Endometrial microvascular endothelial cells (primary cell): Measurements from ENCODE around the gene LUC7L3. TPM values are rescaled to one million over a fixed set of nuclear protein-coding genes. Genes with fewer than 3 reads are reported as not detected.

Experiments used
- in situ Hi-C: cut with HindIII; loops from 2 replicates; pipeline ENCODE4 v1.10.0; 2017; ENCODE audit warnings: low sequenced_read_pairs, low pct_unique_long_range_greater_than_20kb; ENCODE audit errors: inconsistent ontology term
- total RNA-seq: library from RNA; depleted of rRNA; stranded (reverse); fragments of >200 nt; gene quantifications from one replicate; pipeline ENCODE4 v1.2.3, GENCODE V29; 2015; ENCODE audit errors: inconsistent ontology term

Gene LUC7L3
- total RNA-seq, 1 donor from 2014 or later: 15.7 TPM

DNA sequence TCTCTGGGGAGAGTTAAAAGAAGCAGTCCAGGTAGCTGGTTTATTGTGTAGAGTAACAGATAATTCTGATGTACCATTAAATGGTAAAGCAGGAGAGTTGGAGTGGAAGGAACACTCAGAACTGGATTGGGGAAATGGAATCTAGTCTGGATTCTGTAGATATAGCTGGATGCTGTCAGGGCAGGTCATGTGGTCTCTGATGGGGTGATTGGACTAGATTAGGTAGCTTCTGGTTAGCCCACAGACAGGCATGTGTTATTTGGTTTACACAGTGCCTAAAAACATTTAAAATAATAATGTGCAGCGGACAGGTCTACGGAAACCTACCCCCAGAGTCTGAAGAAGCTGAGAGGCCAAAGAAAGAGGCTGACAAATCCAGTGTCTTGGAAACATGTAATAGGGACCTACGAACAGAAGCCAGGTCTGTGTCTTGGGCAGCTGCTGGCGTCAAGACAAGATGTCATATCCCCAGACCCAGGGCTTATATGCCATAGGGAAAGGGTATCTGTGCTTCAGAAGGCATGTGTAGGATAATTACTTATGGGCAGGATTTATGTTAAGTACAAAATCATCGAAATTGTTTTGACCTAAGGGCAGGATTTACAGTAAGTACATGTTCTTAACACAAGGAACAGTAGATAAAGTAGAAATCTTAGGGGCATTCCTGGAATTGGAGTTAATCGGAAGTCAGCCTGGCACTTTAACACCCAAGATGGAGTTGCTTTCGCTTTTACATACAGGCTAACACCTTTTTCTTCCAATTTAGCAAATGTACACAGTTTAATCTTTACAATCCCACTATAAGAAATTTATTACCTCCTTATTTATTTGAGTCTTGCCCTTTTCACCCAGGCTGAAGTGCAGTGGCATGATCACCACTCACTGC lies 12.4 kb downstream of the LUC7L3 start:
- in situ Hi-C loops: no loop called here

DNA sequence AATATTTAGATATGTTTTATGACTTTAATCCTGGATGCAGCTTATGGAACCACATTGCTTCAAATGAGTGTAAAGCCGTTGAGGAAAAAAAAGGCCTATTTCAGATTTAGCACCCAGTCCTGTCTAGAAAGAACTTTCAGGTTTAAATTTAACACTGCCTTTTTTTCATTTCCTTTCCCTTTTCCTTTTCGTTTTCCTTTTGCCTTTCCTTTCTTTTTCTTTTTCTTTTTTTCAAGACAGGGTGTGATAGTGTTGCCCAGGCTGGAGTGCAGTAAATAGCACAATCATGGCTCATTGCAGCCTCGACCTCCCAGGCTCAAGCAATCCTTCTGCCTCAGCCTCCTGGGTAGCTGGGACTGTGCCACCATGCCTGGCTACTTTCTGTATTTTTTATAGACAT lies 15.9 kb downstream of the LUC7L3 start:
- in situ Hi-C loops: no loop called here

DNA sequence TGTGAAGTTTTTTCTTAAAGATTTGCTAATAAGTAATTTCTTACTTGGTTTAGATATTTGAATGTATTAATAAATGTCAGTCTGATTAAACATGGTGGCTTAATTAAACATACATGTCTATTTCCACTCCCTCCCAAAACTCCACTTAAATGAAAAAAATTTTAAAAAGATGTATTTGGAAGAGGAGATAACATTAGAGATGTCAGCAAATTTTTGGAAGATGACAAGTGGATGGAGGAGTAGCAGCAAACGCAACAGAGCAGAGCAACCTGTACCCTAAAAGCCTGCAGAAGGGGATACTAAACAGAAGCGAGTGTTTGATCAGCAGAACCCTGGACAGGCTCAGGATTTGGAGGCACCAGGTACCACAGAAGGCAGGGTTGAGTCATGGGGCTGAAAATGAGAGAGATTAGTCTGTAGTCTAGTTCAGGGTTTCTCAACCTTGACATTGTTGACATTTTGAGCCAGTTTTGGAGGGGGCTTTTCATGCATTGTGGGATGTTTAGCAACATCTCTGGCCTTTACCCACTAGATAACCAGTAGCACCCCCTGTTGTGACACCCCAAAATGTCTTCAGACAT lies 17.8 kb downstream of the LUC7L3 start:
- in situ Hi-C loops: no loop called here

DNA sequence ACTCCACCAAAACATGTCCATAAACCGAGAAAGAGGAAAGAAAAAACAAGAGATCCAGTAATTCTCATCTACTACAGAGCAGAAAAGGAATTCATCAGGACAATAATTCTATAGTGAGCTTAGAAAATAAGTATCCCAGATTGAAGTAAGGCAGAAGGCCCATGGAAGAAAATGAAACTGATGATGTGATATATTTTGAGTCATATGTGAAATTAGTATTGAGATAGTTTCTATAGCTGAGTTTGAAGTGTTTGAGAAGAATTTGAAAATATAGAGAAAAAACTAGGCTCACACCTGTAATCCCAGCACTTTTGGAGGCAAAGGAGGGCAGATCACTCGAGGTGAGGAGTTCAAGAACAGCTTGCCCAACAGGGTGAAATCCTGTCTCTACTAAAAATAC lies 19.7 kb downstream of the LUC7L3 start:
- in situ Hi-C loops: no loop called here

DNA sequence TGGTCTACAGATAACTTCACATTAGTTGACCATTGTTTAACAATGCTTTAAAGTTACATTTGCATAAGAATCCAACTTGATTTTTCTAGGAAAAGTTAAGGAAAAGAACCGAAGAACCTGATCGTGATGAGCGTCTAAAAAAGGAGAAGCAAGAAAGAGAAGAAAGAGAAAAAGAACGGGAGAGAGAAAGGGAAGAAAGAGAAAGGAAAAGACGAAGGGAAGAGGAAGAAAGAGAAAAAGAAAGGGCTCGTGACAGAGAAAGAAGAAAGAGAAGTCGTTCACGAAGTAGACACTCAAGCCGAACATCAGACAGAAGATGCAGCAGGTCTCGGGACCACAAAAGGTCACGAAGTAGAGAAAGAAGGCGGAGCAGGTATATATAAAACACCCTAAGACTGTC lies 26.2 kb downstream of the LUC7L3 start:
- in situ Hi-C loops: no loop called here

DNA sequence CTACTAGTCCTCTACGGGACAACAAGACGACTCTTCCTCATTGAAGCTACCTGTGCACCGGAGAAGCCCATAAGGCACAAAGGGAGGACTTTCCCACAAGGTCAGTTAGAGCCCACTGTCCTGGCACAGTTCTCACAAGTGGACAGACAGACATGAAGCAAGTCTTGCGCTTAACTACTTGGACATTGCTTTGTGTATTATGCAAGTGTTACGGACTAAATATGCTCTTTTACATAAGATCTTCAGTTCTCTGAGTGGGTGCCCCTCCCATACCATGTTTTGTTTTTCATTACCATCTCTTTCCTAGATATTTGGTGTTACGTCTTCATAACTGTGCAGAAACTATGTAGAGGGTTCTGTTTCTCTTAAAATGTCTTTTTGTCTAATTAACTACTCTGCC lies 29.8 kb downstream of the LUC7L3 start:
- in situ Hi-C loops: no loop called here

DNA sequence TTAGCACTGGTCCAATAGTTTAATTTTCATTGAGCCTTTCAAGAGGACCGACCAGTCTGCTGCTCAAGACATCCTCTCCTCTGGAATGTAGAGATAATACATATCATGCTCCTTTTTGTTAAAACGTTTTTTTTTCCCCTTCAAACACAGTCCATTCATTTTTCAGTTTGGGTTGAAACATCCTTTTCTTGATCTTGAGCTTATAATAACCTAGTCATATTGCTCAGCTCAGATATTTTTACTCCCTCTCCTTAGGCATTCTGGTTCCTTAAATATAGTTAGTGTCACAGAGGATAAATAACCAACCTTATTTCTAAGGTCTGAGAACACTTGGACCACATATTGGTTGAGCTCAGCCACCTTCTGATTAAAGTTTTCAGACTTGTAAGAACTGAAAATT lies 35.1 kb downstream of the LUC7L3 start:
- in situ Hi-C loops: no loop called here

DNA sequence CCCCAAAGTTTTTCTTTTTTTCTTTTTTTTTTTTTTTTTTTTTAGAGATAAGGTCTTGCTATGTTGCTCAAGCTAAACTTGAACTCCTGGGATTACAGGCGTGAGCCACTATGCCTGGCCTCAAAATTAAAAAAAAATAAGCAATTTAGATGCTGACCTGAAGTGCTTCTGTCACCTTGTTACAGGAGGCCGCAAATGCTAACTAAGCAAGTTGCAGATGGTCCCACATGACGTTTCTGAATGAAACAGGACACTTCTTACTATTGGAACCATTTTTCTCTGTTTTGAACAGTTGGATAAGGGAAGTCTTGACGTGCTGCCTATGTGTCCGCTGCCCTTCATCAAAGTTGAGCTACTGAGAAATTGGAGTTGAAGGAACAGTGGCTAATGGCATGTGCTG lies 39.1 kb downstream of the LUC7L3 start:
- in situ Hi-C loops: no loop called here

DNA sequence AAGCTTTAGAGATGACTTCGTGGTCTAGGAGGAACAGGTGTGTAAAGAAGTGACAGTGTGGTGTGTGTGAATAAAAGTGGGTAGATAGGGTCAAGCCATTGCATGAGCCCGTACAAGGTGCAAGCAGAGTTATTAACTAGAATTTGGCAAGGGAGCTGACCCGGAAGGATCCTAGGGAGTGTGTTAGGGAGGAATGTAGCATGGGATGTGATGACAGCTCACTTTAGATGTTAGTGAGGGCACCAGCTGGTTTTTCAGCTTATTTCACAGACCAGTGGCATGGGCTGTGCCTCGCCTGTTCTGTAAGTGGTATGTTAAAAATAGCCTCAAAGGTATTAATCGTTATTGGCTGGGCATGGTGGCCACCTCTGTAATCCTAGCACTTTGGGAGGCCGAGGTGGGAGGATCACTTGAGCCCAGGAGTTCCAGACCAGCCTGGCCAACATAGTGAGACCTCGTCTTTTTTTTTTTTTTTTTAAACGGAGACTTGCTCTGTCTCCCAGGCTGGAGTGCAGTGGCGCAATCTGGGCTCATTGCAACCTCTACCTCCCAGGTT lies 39.7 kb downstream of the LUC7L3 start:
- in situ Hi-C loops: no loop called here

DNA sequence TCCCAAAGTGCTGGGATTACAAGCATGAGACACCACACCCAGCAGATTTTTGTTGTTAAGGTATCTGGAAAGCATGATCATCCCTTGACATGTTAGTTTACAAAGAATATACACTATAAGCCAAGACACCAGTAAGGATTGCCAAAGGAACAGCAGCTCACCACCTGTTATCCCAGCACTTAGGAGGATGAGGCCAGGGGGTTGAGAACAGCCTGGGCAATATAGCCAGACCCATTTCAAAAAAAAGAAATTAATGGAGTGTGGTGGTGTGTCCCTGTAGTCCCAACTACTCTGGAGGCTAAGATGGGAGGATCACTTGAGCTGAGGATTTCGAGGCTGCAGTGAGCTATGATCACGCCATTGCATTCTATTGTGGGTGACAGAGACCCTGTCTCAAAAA lies 42.8 kb downstream of the LUC7L3 start:
- in situ Hi-C loops: no loop called here

DNA sequence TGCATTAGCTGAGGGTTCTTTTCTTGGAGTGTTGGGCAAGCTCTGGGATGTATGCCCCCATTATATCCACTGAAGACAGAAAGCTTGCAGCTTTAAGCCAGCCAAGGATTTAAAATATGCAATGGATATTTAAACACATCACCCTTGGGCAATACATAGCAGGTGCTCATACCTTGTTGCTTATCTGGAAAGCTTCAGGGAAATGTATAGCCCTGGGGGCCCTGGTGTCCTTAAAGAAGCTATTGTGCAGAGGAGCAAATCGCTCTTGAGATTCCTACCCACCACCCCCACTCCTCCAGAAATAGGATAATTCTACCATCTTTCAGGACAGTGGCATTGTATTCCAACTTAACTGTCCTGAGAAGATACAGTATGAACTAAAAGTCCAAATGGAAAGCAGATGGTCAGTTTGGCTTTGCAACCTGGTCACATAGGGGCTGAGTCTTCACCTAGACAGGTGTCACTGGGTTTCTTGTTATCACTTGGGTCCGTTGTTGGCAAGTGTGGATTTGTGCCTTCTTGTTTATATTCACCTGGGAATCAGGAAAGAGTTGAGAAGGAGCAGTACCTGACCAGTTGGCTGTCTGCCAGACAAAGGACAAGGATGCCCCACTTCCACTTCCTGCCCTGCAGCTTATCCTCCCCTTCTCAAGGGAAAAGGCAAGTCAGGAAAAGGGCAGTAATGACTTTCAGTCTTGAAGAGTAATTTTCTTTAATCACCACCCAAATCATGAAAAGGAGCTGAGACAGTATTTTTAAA lies 44.5 kb downstream of the LUC7L3 start:
- in situ Hi-C loops: no loop called here

DNA sequence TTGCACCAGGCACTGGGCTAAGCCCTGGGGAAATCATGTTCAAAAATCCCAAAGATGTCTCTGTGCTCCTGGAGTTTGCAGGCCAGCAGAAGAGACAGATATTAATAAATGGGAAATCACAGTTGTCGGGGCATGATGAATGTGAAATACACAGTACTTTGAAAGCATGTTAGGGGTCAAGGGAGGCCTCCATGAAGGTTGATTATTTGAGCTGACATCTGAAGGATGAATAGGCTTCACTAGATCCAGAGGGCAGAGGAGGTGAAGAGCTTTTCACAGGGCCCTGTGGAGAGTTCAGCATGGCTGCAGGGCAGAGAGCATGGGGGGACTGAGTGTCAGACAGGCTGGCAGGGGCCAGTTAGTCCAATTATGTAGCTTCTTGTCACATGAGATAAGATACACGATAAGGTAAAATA lies 45.3 kb downstream of the LUC7L3 start:
- in situ Hi-C loops: no loop called here

DNA sequence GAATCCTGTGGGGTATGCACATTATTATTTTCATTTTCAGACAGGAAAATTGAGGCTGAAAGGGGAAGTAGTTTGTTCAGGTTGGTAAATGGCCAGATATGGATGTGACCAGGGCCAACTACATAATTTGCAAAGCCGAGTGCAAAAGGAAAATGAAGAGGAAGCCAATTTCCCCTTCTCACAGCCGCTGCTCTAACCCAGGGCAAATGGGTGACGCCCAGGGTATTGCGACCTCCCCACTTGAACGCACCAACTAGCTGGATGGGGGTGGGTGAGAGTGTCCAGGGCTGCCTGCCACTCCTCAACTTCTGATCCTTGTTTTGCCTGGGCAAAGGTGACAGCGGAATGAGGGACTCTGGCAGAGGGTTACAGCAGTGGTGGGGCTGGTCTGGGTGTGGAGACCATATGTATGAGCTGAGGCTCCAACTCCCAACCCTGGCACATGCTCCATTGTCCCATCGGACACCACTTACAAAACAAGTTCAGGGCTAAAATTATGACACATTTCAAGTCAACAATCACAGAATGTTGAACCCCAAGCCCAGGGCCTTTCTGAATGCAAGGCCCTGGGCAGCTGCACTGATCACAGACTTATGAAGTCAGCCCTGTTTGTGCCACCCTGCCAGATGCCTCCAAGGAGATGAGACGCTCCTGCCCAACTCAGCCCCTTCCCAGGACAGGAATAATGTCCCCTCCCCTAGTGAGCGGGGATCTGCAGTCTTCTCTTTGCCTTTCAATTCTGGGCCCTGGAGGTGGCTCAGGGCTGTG lies 46.2 kb downstream of the LUC7L3 start:
- in situ Hi-C loops: no loop called here

DNA sequence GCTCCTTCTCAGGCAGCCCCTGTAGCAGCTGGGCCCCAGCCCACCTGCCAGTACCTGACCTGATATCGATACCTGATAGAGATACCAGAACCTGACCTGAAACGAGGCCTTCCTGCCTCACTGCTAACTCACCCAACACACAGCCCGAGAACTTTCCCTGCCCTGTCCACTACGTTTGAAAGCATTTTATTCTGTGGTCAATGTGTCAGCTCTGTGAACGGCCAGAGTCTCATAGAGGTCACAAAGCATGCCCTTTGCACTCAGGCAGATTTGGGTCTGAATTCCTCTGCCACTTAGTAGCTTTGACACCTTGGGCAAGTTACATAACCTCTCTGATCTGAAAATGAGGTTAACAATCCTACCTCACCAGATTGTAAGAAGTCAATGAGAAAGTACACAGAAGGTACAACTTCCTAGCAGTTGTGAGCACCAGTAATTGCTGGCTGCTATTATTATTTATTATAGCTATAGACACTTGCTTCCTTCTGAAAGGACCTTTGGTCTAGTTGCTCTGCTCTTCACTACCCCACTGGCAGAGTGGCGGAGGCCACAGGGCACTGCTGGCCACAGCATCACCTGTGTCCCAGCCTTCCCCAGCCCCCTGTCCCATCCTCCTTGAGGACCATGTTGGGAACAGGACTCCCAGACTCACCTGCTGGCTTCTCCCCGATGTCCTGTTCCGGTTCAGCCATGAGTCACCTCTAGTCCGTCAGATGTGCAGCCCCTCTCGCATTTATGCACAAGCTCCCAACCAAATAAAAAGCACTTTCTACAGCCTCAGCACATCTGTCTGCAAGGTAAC lies 47.0 kb downstream of the LUC7L3 start:
- in situ Hi-C loops: no loop called here

DNA sequence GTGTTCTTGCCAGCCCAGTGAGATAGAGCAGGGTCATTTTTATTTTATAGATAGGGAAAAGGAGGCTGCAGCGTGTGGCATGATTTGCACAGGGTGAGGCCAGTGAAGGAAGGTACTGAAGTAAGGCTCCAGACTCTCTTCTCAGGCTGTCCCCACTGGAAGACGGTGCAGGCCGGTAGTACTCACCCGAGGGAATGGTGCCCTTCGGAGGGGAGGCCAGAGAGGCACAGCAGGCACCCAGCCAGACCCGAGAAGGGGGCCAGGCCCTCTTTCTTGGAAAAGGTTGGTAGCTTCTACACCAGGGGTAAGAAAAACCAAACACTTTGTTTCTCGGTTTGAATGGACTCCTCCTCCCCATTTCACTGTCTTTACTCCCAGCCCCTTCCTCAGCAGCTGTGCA lies 47.6 kb downstream of the LUC7L3 start:
- in situ Hi-C loops: no loop called here

DNA sequence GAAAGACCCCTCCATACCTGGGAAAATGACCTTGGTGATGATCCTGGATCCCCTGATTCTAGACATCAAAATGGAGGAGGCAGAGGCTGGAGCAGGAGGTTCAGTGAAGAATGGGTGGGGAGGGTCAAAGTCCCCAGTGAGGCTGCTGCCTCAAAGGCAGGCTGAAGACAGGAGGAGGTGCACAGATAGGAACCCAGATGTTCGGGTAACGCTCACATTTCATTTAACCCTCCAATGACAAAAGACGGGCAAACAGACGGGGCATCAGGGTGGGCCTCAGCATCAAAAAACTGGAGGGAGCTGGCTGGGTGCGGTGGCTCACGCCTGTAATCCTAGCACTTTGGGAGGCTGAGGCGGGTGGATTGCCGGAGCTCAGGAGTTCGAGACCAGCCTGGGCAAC lies 48.0 kb downstream of the LUC7L3 start, which contains the start of gene ANKRD40CL:
TSS of gene ANKRD40CL (minus strand) at position 73 of the 400 bp plus-strand sequence. CDS start 605 bp downstream, outside the sequence.
- in situ Hi-C loops: no loop called here

DNA sequence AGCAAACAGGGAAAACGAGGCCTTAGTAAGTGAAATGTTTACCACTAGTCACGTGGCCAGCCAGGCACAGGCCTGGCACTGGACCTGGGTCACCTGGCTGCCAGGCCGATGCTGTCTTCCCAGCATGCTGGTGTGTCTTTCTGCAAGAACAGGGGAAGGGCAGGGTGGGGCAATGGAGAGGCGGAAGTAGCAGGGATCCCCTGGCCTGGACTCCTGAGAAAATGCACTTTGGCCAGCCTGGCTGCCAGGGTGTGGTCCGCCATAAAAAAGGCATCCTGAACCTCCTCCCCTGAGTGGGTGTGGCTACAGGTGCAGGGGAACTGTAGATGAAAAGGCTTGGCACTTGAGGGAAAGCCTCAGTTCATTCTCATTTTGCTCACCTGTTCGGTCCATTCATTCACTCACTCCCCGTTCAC lies 49.0 kb downstream of the LUC7L3 start:
- in situ Hi-C loops: no loop called here

DNA sequence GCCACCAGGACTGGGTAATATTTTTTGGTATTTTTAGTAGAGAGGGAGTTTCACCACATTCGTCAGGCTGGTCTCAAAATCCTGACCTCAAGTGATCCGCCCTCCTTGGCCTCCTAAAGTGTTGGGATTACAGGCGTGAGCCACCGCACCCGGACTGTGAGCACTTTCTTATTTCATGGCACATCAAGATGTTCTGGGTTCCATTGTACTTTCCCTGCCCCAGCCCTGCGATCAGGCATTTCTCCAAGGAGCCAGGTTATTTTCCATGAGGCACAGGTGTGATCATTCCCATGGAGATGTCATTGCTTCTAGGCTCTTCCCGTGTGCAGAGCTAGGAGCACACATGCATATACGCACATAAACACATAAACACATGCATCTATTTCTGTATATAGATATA lies 50.5 kb downstream of the LUC7L3 start:
- in situ Hi-C loops: no loop called here
